Measurements from ENCODE around the gene OBSL1. TPM values are rescaled to one million over a fixed set of nuclear protein-coding genes. Genes with fewer than 3 reads are reported as not detected.

OBSL1 gene
- total RNA-seq, 1 donor from 2014 or later = 9.2 TPM

DNA sequence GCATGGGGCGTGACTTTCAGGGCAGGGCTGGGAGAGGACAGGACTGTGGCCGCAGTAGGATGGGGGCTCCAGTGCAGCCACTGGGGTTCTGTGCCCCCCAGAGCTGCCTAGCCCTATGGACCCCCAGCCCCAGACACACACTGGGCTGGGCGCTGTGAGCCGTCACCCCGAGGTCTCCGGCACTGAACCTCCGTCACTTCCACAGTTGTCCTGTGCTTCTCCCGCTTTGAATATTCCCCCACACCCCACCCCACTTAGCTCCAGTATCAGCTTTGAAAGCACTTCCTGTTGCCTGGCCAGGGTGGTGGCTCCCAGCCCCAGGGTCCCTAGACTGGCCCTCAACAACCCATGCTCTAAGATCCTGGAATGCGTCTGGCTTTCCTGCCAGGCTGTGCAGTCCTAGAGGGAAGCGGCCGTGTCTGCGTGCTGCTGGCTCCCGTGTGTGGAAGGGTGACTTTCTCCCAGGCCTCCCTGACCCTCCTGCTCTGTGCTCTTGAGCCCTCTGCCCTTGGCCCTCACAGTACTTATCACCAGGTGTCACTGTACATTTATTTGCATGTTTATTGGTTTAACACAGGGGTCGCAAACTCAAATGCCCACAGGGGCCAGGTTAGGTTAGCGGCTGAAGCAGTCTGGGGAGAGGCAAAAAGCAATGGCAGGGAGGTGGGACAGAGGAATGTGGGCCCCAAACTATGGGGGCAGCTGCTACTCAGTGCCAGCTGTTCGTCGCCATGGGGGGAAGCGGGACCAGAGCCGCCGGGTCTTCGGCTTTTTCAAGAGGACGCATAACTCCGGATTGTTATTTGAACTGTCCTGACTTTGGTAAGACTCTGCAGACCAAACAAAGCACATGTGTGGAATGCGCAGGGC is 9.9 kb downstream of the OBSL1 start:
- no peak overlapping the region for H3K4me3 ChIP-seq (ENCODE audit: low read depth, low read length)
- no peaks in the 10 kb centered on the region for H3K36me3 ChIP-seq (ENCODE audit: control insufficient read depth, insufficient read depth, low read length)
- FAIRE-seq = no peak
- TF ChIP-seq, protein P1, sequence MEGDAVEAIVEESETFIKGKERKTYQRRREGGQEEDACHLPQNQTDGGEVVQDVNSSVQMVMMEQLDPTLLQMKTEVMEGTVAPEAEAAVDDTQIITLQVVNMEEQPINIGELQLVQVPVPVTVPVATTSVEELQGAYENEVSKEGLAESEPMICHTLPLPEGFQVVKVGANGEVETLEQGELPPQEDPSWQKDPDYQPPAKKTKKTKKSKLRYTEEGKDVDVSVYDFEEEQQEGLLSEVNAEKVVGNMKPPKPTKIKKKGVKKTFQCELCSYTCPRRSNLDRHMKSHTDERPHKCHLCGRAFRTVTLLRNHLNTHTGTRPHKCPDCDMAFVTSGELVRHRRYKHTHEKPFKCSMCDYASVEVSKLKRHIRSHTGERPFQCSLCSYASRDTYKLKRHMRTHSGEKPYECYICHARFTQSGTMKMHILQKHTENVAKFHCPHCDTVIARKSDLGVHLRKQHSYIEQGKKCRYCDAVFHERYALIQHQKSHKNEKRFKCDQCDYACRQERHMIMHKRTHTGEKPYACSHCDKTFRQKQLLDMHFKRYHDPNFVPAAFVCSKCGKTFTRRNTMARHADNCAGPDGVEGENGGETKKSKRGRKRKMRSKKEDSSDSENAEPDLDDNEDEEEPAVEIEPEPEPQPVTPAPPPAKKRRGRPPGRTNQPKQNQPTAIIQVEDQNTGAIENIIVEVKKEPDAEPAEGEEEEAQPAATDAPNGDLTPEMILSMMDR (IDR thresholded peaks at IDR 0.05; ENCODE audit: insufficient read depth, low read length, severe bottlenecking) = no peak
- no peak for DNase-seq (ENCODE audit: low read depth)
- H3K27me3 ChIP-seq (ENCODE audit: control insufficient read depth, insufficient read depth, low read length) = no peaks in the 10 kb centered on the region

DNA sequence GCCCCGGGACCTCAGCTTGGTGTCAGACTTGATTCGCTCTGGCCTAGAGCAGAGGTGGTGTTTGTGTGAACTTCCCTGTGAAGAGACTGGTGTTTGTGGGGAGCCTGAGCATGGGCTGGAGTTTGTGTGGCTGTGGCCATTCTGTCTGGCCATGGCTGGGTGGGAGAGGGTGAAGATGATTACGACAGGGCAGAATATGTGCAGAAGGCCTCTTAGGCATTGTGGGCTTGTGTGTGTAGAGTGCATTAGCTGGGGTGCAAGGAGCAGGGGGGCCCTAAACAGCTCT is 10.5 kb downstream of the OBSL1 start:
- Histone ChIP-seq H3K4me3 (ENCODE audit: low read depth, low read length) (no peak overlapping the region), H3K36me3 (ENCODE audit: control insufficient read depth, insufficient read depth, low read length) (no peaks in the 10 kb centered on the region), H3K27me3 (ENCODE audit: control insufficient read depth, insufficient read depth, low read length) (no peaks in the 10 kb centered on the region)
- DNase-seq (ENCODE audit: low read depth) (no peak), FAIRE-seq (no peak)
- TF ChIP-seq, protein P1 (IDR thresholded peaks at IDR 0.05; ENCODE audit: insufficient read depth, low read length, severe bottlenecking) = no peak

- no peak for DNase-seq (ENCODE audit: low read depth)
- H3K4me3 ChIP-seq (ENCODE audit: low read depth, low read length) = no peak overlapping the region
- TF ChIP-seq, protein P1 (IDR thresholded peaks at IDR 0.05; ENCODE audit: insufficient read depth, low read length, severe bottlenecking) = peak; percentile 65
- H3K36me3 ChIP-seq (ENCODE audit: control insufficient read depth, insufficient read depth, low read length) = no peaks in the 10 kb centered on the region
- FAIRE-seq = no peak
- H3K27me3 ChIP-seq (ENCODE audit: control insufficient read depth, insufficient read depth, low read length) = no peaks in the 10 kb centered on the region
These were observed 11.1 kb downstream of the OBSL1 start for GRCh38 chr2:219560037-219560892.

DNA sequence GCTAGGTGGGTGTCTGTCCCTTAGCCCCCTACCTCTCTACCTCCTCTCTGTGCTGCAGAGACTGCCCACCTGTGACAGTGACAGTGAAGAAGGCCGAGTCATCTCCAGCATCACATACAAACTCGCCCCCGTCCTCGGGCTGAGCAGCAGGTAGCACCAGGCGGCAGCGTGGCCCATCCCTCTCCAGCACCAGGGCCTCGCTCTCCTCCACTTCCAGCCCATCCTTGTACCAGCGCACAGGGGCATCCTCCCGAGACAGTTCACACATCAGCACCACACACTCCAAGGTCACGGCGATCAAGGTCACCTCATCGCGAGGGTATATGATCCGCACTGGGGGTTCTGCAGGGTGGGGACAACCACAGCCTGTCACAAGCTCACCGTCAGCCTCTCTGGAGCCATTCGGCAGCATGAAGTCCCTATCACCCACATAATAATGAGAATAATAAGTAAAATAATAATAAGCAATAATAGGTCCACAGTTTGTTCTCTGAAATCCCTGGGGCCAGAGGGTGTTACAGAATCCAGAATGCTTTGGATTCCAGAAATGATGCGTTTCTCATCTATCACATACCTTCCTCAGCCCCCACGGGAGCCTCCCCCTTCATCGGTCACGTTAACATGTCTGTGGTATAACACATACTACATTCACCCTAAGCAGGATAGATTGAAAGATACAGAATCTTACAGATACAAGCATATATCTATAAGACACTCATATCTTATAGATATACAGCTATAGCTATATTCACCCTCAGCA is 12.0 kb downstream of the OBSL1 start:
- Histone ChIP-seq H3K36me3 (ENCODE audit: control insufficient read depth, insufficient read depth, low read length) (no peaks in the 10 kb centered on the region), H3K27me3 (ENCODE audit: control insufficient read depth, insufficient read depth, low read length) (no peaks in the 10 kb centered on the region), H3K4me3 (ENCODE audit: low read depth, low read length) (no peak overlapping the region)
- no peak for DNase-seq (ENCODE audit: low read depth)
- no peak for FAIRE-seq
- TF ChIP-seq, protein P1 (IDR thresholded peaks at IDR 0.05; ENCODE audit: insufficient read depth, low read length, severe bottlenecking) = no peak

- peak; percentile 28 for FAIRE-seq
- no peaks in the 10 kb centered on the region for H3K36me3 ChIP-seq (ENCODE audit: control insufficient read depth, insufficient read depth, low read length)
- DNase-seq (ENCODE audit: low read depth) = no peak
- H3K4me3 ChIP-seq (ENCODE audit: low read depth, low read length) = no peak overlapping the region
- TF ChIP-seq, protein P1 (IDR thresholded peaks at IDR 0.05; ENCODE audit: insufficient read depth, low read length, severe bottlenecking) = no peak
- H3K27me3 ChIP-seq (ENCODE audit: control insufficient read depth, insufficient read depth, low read length) = peaks cover under 1% of the 10 kb centered on the region
These were observed 13.3 kb downstream of the OBSL1 start for GRCh38 chr2:219557791-219558785.
